Nephron progenitor cell (in vitro differentiated cells): Measurements from ENCODE around the gene KCNMB3.

Experiments
- DNase-seq: peaks from one replicate; pipeline ENCODE4 v3.0.0; 2021
- H3K27ac Mint-ChIP-seq: 2 replicates; pipeline ENCODE4 v1.8.0; 2021; ENCODE audit warnings: mild to moderate bottlenecking, moderate library complexity, mixed read lengths
- H3K27me3 Mint-ChIP-seq: 2 replicates; pipeline ENCODE4 v1.8.0; 2021; ENCODE audit warnings: mild to moderate bottlenecking, low read depth, mixed read lengths; ENCODE audit not compliant: poor library complexity
- H3K36me3 Mint-ChIP-seq: 2 replicates; pipeline ENCODE4 v1.8.0; 2021; ENCODE audit warnings: low read depth, mixed read lengths
- H3K4me1 Mint-ChIP-seq: 2 replicates; pipeline ENCODE4 v1.8.0; 2021; ENCODE audit warnings: mixed read lengths
- H3K4me3 Mint-ChIP-seq: 2 replicates; pipeline ENCODE4 v1.8.0; 2021; ENCODE audit warnings: mild to moderate bottlenecking, moderate library complexity, mixed read lengths
- H3K9me3 Mint-ChIP-seq: 2 replicates; pipeline ENCODE4 v1.8.0; 2021; ENCODE audit warnings: mild to moderate bottlenecking, moderate library complexity, mixed read lengths
- CTCF ChIP-seq: fragments of 200-600 bp; sonication (generic); IDR thresholded peaks from 2 replicates; pipeline ENCODE4 v1.5.0; 2021; ENCODE audit warnings: antibody characterized with exemption

KCNMB3 gene

GRCh38 chr3:179289295-179289694 is 38.4 kb upstream of the KCNMB3 start:
- H3K27ac Mint-ChIP-seq: no peak overlapping the region

DNA sequence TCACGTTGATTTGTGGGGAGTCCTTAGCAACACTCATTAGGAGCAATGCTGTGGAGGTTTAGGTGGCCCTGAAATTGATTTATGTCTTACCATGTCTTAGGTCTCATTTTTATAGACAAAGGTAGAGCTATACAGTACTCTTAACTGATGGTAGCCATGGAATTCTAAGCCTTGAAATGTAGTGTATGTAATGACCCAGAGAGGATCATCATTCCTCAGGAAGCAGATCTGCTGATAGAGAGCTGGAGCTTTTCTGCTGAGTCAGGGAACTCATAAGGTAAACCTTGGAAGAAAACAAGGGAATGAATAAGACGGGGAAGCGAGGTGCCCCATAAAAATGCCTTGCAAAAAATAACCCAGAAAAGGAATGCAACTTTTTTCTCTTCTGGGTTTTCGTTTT is 37.9 kb upstream of the KCNMB3 start:
- Mint-ChIP-seq H3K27me3 (peaks cover 10% of the 10 kb centered on the region), H3K4me1 (peaks cover 20% of the 10 kb centered on the region), H3K27ac (no peak overlapping the region), H3K4me3 (no peak overlapping the region), H3K9me3 (peaks cover 11% of the 10 kb centered on the region), H3K36me3 (peaks cover 5% of the 10 kb centered on the region)
- TF ChIP-seq CTCF: no peak
- no peak for DNase-seq

More at GRCh38 chr3:179289295-179289694, 38.4 kb upstream of the KCNMB3 start:
- no peak for DNase-seq
- no peak overlapping the region for H3K4me3 Mint-ChIP-seq
- H3K4me1 Mint-ChIP-seq: peaks cover 20% of the 10 kb centered on the region
- TF ChIP-seq CTCF: no peak
- peaks cover 10% of the 10 kb centered on the region for H3K27me3 Mint-ChIP-seq
- peaks cover 11% of the 10 kb centered on the region for H3K9me3 Mint-ChIP-seq
- H3K36me3 Mint-ChIP-seq: peaks cover 5% of the 10 kb centered on the region

- TF ChIP-seq CTCF: no peak
- no peak for DNase-seq
- H3K4me1 Mint-ChIP-seq: peaks cover 10% of the 10 kb centered on the region
- no peaks in the 10 kb centered on the region for H3K36me3 Mint-ChIP-seq
- no peaks in the 10 kb centered on the region for H3K9me3 Mint-ChIP-seq
- H3K4me3 Mint-ChIP-seq: no peak overlapping the region
- peaks cover 8% of the 10 kb centered on the region for H3K27me3 Mint-ChIP-seq
- H3K27ac Mint-ChIP-seq: no peak overlapping the region
Observed at GRCh38 chr3:179286331-179286730, 35.4 kb upstream of the KCNMB3 start.

DNA sequence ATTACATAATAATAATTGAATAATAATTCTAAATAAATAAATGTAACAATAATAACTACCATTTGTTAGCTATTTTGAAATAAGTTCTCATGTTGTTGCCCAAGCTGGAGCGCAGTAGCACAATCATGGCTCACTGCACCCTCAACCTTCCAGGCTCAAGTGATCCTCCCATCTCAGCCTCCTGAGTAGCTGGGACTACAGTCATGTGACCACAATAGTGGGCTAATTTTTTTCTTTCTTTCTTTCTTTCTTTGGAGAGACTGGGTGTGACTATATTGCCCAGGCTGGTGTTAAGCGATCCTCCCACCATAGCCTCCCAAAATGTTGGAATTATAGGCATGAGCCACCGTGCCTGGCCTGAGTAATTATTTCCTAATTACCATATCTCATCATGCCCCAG is 30.9 kb upstream of the KCNMB3 start:
- no peaks in the 10 kb centered on the region for H3K36me3 Mint-ChIP-seq

DNA sequence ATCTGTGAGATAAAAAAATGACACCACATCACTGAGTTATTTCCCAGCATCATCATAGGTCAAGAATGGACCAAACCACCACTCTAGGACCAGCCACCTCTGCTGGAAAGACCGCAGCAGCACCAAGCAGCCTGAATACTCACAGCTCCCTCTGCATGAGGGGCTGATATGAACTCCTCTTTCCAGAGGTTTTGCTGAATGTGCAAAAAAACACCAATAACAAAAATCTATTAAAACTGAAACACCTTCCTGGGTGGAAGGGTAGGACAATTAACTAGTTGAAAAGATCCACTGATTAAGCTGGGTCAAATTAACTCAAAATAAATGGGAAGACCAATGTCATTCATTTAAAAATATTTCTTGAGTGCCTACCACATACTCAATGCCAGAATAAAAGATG is 28.9 kb upstream of the KCNMB3 start:
- no peak for TF ChIP-seq CTCF

More for the DNA sequence above, 30.9 kb upstream of the KCNMB3 start:
- DNase-seq: no peak
- H3K27me3 Mint-ChIP-seq: peaks cover 8% of the 10 kb centered on the region
- no peak overlapping the region for H3K4me3 Mint-ChIP-seq
- no peak for TF ChIP-seq CTCF
- no peaks in the 10 kb centered on the region for H3K9me3 Mint-ChIP-seq
- H3K4me1 Mint-ChIP-seq: no peaks in the 10 kb centered on the region
- H3K27ac Mint-ChIP-seq: no peak overlapping the region

DNA sequence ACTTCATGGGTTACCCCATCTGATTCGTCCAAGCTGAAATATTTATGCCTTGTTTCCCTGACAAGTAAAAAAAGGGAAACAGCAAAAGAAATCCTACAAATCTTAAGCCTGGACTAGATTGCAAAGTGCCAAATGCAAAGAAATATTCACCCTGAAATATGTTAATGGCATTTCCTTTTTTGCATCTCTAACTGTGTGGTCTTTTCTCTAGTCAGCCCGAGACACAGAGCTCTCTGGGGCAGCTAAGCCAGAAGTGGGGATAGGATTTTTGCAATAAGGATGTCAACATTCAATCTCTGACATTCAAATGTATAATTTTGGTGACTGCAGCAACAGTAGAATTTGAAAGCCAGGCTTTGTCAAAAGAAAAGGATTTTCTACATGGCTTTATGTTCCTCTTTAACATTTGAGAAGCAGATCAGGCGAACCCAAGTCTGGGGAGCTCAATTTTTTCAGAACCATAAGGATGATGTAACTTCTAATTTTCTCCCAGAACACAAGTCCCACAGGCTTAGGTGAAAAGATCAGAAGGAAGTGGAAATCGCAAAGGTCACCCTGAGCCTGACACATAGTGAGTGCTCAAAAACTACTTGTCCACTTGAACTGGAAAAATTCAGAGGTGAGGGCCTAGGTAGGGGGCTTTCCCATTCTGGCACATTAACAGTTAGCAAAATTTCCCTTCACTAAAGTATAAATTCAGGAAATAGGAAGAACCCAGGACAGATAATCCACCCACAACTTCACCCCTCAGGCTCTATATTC is 28.2 kb upstream of the KCNMB3 start:
- Mint-ChIP-seq H3K36me3 (no peaks in the 10 kb centered on the region), H3K27ac (no peak overlapping the region), H3K9me3 (no peaks in the 10 kb centered on the region), H3K4me3 (no peak overlapping the region), H3K4me1 (no peaks in the 10 kb centered on the region), H3K27me3 (peaks cover 5% of the 10 kb centered on the region)
- no peak for DNase-seq
- TF ChIP-seq CTCF: no peak

More for the DNA sequence above, 28.9 kb upstream of the KCNMB3 start:
- no peak for DNase-seq
- H3K9me3 Mint-ChIP-seq: no peaks in the 10 kb centered on the region
- H3K4me3 Mint-ChIP-seq: no peak overlapping the region
- no peaks in the 10 kb centered on the region for H3K4me1 Mint-ChIP-seq
- H3K36me3 Mint-ChIP-seq: no peaks in the 10 kb centered on the region
- H3K27ac Mint-ChIP-seq: no peak overlapping the region
- peaks cover 7% of the 10 kb centered on the region for H3K27me3 Mint-ChIP-seq
